VCaP (cell line): ENCODE data around the gene VAPA.

ENCODE experiments used
- H3K27ac ChIP-seq: fragments of 450-650 bp; 2 replicates; pipeline ENCODE4 v1.5.1; 2017
- CTCF ChIP-seq: fragments of 450-650 bp; conservative IDR thresholded peaks from 2 replicates; pipeline ENCODE4 v1.5.1; 2017; ENCODE audit warnings: mild to moderate bottlenecking, moderate library complexity

Gene VAPA

GRCh38 chr18:9947248-9947647, 33.4 kb downstream of the VAPA start:
- TF ChIP-seq CTCF = no peak
- H3K27ac ChIP-seq = no peak overlapping the region

- TF ChIP-seq CTCF = no peak
Observed at GRCh38 chr18:9949315-9949714, 35.5 kb downstream of the VAPA start.

GRCh38 chr18:9949861-9950260, 36.0 kb downstream of the VAPA start:
- H3K27ac ChIP-seq = no peak overlapping the region
- TF ChIP-seq CTCF = no peak

More at GRCh38 chr18:9949315-9949714, 35.5 kb downstream of the VAPA start:
- H3K27ac ChIP-seq = no peak overlapping the region

GRCh38 chr18:9950289-9951016, 36.6 kb downstream of the VAPA start:
- no peak overlapping the region for H3K27ac ChIP-seq
- TF ChIP-seq CTCF = no peak

- TF ChIP-seq CTCF = peak; percentile 81
- no peak overlapping the region for H3K27ac ChIP-seq
Observed at GRCh38 chr18:9951022-9951859, 37.4 kb downstream of the VAPA start.

GRCh38 chr18:9952633-9953416, 39.0 kb downstream of the VAPA start:
- TF ChIP-seq CTCF = no peak
- no peak overlapping the region for H3K27ac ChIP-seq
